ENCODE data around the gene MAPK11. TPM values are rescaled to one million over a fixed set of nuclear protein-coding genes. Genes with fewer than 3 reads are reported as not detected.

MAPK11 gene
- total and polyA plus RNA-seq, 10 of the 15 experiments (the other 5 are each of a cell fraction or from before 2014, with no cell fraction given), result 0.05 to 12.8 (median 3.7) TPM

GRCh38 chr22:50306753-50307749, 36.9 kb upstream of the MAPK11 start, which contains the start of gene PLXNB2 (continued):
- TF ChIP-seq YY1 (IDR thresholded peaks at IDR 0.05; ENCODE audit: low read depth, low read length) (peak; percentile 84), IKZF2 (IDR thresholded peaks at IDR 0.05) (no peak), ELK1 (IDR thresholded peaks at IDR 0.05; ENCODE audit: low read depth, low read length) (no peak), RELB (IDR thresholded peaks at IDR 0.05; ENCODE audit: low read depth) (no peak), SMARCA5 (IDR thresholded peaks at IDR 0.05) (0 out of 2 replicates have a peak, but pooled peaks have one; percentile 54), FOS (IDR thresholded peaks at IDR 0.05; ENCODE audit: borderline replicate concordance, extremely low read depth, insufficient read length) (no peak), BACH1 (IDR thresholded peaks at IDR 0.05; ENCODE audit: borderline replicate concordance) (peak; percentile 46; the same call in 1 of the 2 replicates), ZBTB33 (IDR thresholded peaks at IDR 0.05) (no peak), MAX (IDR thresholded peaks at IDR 0.05; ENCODE audit: low read depth, low read length) (no peak), RB1 (IDR thresholded peaks at IDR 0.05; ENCODE audit: borderline replicate concordance) (no peak; the same call in 1 of the 2 replicates), ZNF274 (IDR thresholded peaks at IDR 0.05; ENCODE audit: insufficient read depth, insufficient read length) (no peak), POLR2A (IDR thresholded peaks at IDR 0.05; ENCODE audit: low read depth, low read length) (peak; percentile 64), USF1 (IDR thresholded peaks at IDR 0.05; ENCODE audit: borderline replicate concordance, extremely low read length, insufficient read depth, low read depth, low read length) (no peak), POU2F2 (IDR thresholded peaks at IDR 0.05; ENCODE audit: borderline replicate concordance, low read depth, low read length) (no peak), TBL1XR1 (IDR thresholded peaks at IDR 0.05; ENCODE audit: low read depth, low read length) (no peak), MTA3 (IDR thresholded peaks at IDR 0.05; ENCODE audit: borderline replicate concordance, low read length) (no peak), HSF1 (IDR thresholded peaks at IDR 0.05; ENCODE audit: low read depth, low read length) (no peak), STAT1 (conservative IDR thresholded peaks at IDR 0.05) (no peak), ATF7 (IDR thresholded peaks at IDR 0.05; ENCODE audit: low read depth) (no peak), EP300 (IDR thresholded peaks at IDR 0.05; ENCODE audit: borderline replicate concordance in 1 of 2, control insufficient read depth in 1 of 2, low read depth in 2 of 2, low read length in 2 of 2) (no peak)

All from GM12878 (cell line).